HG03175 (cell line): ENCODE measurements around the gene OBSL1.

Experiments used
- ATAC-seq: cut with Tn5 transposase; IDR thresholded peaks from one replicate; pipeline ENCODE4 v1.9.1; 2021; ENCODE audit warnings: mild to moderate bottlenecking, moderate library complexity; ENCODE audit not compliant: unreplicated experiment

OBSL1 gene

DNA sequence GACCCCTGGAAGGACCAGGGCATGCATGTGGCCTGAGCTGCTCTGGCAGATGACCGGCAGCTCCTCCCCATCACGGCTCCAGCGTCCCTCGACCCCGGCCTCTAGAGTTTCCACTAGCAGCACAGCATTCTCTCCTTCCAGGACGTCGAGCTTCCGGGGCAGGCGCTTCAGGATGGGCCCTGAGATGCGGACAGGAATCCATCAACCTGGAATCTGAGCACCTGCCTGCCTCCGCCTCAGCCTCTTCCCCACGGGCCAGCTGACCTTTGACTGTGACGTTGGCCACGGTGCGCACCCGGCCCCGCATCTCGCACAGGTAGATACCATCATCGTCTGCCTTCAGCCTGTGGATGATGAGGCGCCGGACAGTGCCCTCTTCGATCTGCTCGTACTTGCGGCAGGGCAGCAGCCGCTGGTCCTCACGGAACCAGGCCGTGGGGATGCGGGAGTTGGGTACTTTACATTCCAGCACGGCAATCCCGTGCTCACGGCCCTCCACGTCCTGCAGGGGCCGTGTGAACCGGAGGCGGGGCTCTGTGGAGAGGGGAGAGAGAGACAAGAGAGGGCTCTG lies 3.5 kb downstream of the OBSL1 start:
- no peak for ATAC-seq

DNA sequence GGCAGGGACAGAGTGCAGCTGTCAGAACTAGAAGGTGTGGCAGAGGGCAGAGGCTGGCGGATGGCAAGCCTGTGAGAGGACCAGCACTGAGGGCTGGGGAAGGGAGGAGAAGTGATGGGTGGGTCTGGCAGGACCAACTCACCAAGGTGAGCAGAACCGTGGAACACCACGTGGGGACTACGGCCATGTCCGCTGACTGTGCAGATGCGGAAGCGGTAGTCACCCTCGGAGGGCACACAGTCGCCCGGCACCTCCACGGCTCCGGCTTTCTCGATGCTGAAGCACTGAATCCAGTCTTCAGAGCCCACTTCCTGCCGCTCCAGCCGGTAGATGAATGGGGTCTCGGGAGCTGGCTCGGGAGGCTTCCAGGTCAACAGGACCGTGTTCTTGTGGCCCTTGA lies 4.2 kb downstream of the OBSL1 start:
- no peak for ATAC-seq

DNA sequence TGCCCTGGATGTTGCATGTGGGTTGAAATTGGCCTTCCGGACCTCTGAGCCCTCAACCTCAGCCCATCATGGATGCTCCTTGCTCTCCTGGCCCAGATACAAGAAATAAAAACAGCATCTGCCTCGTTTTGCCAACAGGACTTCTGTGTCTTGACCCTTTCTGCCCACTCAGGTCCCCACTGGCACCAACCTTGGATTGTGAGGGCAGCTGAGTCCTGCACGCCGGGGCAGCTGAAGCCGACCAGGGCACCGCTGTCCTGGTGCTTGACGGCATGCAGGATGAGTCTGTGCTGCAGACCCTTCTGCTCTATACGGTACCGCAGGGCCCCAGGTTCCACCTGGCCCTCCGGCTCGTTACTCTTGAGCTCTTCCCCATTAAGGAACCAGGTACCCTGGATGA lies 4.7 kb downstream of the OBSL1 start:
- ATAC-seq, result no peak

DNA sequence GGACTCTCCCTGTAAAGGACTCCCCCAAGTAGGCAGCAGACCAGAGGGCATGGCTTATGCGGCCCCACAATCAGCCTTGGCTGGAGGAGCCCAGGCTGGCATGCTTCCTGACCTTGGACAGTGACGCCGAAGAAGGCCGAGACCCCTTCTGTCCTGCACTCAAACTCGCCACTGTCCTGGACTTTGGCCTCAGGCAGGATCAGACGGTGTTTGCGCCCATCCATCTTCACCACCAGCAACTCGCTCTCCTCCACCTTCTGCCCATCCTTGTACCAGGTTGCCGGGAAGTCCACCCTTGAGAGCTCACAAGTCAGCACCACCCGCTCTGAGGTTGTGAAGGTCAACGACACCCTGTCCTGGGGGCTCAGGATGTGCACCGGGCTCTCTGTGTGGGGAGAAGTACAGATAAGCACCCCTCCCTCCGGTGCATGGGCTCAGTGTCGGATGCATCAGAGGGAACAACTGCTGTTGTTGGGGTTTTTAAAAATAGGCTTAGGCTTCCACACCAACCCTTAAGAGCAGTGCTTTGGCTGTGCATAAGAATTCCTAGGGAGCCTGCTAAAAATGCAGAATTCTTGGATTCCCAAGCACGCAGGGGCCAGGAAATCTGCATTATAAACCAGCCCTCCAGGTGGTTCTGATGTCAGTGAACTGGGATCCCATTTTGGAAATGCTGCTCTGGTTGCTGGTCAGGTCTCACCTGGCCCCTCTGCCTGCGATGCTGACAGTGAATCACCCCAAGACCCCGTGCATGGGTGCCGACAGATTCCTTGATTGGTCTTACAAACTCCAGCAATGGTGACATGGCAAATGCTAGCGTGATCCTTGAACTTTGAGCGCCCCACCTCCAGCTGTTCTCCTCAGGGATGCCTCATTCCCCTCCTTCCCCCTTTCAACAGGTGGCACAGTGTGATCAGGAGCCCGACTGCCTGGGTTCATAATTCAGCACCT lies 5.9 kb downstream of the OBSL1 start:
- no peak for ATAC-seq

DNA sequence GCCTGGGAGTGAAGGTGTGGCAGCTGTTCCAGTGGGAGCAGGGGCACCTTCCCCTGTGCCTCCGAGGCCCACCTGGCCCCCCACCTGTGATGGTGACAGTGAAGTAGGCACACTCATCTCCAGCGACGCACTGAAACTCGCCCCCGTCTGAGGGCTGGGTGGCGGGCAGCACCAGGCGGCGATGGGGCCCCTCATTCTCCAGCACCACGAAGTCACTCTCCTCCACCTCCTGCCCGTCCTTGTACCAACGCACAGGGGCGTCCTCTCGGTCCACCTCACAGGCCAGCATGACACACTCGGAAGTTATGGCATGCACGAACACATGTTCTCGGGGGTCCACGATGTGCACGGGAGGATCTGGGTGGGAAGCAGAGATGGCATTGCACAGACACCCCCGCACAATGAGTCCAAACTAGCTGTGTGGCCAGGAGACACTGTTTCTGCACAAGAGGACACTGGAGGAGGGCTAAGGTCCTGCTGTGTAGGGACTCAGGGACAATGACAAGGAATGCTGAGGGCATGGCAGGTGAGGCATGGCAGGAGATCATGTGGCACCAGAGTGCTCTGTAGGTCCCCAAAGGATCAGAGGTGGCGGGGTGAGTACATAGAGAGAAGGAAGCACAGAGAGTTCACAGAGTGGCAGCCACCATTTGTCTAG lies 7.9 kb downstream of the OBSL1 start:
- no peak for ATAC-seq

DNA sequence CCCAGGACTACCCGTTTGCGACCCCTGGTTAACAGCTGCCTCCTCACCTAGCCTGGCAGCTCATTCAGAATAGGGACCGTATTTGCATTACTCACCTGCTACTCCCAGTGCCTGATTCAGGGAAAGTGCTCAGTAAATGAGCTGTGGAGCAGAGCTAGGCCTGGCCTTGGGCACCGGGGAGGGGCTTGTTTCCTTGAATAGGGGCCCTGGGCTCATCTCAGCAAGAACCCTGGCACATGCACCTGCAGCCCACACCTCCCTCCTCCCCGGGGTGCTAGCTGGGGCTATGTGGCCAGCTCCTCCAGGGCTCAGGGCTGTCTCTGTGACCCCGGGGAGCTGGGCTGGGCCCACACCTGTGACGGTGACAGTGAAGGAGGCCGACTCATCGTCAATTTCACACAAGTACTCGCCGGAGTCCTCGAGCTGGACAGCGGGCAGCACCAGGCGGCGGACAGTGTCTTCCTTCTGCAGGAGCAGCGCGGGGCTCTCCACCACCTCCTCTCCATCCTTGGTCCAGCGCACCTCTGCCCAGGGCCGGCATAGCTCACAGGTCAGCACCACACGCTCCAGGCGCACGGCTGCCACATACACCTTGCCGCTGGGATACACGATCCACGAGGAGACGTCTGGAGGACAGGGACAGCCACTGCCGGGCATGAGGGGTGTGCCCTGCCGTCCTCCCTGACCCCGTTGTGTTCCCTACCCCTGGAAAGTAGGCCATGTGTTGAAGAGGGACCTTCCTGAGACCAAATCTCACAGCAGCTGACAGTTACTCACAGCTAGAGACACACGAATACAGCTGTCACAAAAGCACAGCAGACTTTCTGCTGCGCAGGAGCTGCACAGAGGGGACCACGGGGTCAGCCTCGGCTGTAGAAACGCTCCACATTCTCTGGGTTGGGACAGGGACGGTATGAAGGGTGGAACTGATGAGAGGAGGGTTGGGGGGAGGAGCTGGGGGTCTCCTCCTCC lies 9.0 kb downstream of the OBSL1 start:
- ATAC-seq, result no peak

DNA sequence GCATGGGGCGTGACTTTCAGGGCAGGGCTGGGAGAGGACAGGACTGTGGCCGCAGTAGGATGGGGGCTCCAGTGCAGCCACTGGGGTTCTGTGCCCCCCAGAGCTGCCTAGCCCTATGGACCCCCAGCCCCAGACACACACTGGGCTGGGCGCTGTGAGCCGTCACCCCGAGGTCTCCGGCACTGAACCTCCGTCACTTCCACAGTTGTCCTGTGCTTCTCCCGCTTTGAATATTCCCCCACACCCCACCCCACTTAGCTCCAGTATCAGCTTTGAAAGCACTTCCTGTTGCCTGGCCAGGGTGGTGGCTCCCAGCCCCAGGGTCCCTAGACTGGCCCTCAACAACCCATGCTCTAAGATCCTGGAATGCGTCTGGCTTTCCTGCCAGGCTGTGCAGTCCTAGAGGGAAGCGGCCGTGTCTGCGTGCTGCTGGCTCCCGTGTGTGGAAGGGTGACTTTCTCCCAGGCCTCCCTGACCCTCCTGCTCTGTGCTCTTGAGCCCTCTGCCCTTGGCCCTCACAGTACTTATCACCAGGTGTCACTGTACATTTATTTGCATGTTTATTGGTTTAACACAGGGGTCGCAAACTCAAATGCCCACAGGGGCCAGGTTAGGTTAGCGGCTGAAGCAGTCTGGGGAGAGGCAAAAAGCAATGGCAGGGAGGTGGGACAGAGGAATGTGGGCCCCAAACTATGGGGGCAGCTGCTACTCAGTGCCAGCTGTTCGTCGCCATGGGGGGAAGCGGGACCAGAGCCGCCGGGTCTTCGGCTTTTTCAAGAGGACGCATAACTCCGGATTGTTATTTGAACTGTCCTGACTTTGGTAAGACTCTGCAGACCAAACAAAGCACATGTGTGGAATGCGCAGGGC lies 9.9 kb downstream of the OBSL1 start:
- no peak for ATAC-seq

DNA sequence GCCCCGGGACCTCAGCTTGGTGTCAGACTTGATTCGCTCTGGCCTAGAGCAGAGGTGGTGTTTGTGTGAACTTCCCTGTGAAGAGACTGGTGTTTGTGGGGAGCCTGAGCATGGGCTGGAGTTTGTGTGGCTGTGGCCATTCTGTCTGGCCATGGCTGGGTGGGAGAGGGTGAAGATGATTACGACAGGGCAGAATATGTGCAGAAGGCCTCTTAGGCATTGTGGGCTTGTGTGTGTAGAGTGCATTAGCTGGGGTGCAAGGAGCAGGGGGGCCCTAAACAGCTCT lies 10.5 kb downstream of the OBSL1 start:
- ATAC-seq, result no peak

DNA sequence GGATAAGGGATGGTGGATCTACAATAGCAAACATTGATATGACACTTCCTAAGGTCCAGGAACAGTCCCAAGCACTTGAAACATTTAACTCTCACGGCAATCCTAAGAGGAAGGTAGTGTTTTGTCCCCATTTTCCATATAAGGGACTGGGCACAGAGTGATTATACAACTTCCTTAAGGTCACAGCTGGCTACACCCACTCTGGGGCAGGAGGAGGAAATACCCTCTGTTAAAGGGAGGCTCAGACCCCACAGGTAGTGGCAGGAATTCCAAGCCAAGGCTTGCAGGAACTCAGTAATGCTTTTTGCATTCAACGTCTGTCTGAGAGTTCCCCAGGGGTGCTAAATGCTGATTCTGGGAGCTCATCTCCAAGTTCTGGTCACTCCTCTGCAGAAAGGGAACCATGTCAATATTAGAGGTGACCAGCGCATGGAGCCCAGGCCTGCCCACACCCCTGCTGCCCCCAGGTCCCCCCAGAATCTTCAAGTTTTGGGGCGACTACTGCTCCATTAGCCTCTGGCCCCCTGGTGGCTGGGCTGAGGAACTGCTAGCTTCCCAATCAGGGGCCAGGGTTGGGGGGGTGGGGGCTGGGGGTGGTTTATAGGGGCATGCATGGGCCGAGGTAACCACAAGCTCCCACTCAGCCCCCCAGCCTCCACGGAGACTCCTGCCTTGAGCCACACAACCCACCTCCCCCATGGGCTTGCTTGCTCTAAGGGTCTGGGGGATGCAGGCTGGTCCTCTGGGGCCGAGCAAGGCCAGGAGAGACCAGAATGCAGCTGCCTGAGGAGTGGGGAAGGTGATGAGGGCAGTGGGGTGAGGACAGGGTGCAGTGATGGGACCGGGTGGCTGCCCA lies 11.1 kb downstream of the OBSL1 start:
- no peak for ATAC-seq

DNA sequence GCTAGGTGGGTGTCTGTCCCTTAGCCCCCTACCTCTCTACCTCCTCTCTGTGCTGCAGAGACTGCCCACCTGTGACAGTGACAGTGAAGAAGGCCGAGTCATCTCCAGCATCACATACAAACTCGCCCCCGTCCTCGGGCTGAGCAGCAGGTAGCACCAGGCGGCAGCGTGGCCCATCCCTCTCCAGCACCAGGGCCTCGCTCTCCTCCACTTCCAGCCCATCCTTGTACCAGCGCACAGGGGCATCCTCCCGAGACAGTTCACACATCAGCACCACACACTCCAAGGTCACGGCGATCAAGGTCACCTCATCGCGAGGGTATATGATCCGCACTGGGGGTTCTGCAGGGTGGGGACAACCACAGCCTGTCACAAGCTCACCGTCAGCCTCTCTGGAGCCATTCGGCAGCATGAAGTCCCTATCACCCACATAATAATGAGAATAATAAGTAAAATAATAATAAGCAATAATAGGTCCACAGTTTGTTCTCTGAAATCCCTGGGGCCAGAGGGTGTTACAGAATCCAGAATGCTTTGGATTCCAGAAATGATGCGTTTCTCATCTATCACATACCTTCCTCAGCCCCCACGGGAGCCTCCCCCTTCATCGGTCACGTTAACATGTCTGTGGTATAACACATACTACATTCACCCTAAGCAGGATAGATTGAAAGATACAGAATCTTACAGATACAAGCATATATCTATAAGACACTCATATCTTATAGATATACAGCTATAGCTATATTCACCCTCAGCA lies 12.0 kb downstream of the OBSL1 start:
- ATAC-seq, result no peak

DNA sequence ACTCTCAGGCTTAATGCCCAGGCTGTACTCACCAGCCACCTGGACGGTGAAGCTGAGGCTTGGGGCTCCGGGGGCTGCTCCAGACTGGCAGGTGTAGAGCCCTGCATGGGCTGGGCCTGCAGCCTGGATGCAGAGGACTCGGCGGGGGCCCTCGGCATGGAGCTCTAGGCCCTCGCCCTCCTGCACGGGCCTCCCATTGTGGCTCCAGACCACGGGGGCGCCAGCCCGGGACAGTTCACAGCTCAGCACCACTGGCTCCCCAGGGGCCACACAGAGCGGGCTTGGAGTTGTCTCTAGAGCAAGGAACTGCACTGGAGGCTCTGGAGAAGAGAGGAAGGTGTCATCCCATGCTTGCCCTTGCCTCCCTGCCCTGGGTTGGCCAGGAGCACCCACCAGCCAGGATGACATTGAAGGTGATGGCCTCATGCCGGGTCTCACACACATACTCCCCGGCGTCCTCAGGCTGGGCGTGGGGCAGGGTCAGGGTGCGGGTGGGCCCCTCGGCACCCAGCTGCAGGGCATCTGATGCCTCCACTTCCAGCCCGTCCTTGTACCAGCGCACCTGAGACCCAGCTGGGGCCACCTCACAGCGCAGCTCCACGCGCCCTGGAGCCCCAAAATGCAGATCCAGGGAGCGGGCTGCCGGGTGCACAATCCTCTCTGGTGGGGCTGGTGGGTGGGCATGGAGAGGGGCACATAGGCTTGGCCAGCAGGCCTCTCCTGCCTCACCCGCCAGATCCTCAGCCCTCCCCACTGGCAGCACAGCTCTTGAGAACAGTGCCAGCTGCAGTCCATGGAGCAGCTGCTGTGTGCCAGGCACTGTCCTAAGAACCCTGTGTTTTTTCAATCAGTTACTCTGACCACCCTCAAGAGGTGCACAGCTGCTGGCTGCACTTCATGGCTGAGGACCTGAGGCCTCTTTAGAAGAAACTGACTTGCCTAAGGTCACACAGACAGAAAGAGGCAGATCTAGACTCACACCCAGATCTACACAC lies 13.3 kb downstream of the OBSL1 start:
- no peak for ATAC-seq

DNA sequence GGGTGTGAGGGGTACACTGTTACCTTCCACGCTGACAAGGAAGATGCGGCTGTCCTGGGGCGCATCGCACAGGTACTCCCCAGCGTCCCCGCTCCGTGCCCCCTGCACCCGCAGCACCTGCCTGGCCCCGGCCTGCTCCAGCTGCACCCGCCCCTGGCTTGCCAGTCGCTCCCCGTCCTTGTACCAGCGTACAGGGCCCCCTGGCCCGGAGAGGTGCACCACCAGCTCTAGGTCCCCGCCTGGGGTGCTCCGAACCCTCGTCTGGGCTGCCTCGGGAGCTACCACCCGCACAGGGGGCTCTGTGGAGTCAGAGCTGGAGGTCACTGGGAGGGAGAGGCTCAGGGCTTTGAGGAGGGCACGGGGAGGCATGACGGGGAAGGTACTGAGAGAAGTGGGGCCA lies 14.0 kb downstream of the OBSL1 start:
- ATAC-seq, result no peak

DNA sequence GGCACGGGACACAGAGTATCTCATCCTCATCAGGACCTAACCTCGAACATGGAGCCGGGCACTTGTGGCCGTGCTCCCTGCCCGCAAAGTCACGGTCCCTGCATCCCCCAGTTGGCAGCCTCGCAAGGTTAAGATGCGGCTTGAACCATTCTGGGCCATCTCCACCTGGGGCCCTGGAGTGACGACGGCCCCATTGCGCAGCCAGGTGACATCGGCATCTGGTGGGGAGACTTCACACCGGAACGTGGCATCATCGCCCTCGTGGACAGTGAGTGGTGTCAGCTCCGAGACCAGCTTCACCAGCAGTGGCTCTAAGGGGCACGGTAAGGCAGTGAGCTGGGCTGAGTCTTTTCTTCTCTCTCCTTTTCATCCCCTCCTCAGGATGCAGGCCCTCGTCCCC lies 14.9 kb downstream of the OBSL1 start:
- no peak for ATAC-seq

DNA sequence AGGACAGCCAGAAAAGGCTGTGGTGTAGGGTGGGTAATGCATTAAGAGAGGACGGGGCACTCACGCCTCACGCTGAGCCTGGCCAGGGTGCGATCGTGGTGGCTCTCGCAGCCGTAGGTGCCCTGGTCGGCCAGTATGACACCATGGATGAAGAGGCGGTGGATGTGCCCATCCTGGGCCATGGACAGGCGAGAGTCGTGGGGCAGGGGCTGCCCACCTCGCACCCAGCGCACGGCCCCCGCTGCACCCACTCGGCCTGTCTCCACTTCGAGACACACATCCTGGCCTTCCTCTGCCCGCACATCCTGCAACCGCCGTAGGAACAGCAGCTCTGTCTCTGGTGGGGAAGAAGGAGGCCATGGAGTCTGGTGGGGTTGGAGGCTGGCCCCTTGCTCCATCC lies 15.4 kb downstream of the OBSL1 start:
- no peak for ATAC-seq

DNA sequence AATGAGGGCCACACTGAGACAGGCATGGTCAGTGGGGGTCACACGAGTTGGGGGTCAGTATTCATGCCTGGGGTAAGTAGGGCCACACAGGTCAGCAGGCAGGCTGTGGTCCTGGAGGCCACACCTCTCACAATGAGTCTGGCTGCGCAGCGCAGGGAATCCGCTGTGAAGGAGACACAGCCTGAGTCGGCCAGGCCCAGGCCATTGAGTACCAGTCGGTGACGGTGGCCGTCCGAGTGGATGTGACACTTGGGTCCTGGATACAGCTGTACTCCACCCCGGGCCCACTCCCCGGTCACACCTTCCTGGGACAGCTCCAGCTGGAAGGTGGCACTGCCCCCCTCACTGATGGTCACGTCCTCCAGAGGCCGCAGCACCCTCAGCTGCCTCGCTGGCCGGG lies 17.0 kb downstream of the OBSL1 start:
- no peak for ATAC-seq

DNA sequence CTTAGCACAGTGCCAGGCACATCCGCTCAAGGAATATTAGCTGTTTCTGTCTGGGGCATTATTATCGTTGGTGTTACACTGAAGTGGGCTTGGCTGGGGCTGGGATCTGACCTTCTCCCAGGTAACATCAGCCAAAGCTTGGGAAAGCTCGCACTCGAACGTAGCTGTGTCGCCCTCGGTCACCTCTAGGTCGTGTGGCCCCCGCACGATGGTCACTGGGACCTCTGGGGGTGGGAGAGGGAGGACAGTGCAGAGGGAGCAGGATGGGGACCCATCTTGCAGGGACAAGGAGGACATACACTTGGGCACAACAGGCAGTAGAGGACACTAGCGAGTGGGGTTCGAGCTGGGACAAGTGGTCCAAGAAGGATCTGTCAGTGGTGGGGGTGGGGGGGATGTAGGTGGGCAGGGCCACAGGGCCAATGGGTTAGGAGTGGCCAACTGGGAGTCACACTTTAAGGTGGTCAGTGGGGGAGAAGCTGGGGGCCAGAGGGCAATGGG lies 17.8 kb downstream of the OBSL1 start:
- no peak for ATAC-seq

DNA sequence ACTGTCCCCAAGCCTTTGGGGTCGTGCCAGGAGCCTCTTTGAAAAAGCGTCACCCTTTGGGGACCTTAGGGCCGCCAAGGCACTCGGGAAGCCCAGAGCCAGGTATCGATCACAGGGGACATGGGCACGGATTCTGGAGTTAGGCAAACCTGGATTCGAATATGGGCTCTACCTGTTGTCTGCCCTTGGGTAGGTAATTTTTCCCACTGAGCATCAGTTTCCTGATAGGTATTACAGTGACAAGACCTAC lies 18.2 kb downstream of the OBSL1 start:
- no peak for ATAC-seq
